Choroid plexus epithelial cell (primary cell): ENCODE measurements around the gene CARF.
A peak's percentile ranks its signal among the peaks of the same experiment; 100 is the strongest.

Experiments used
- DNase-seq: peaks from one replicate; pipeline ENCODE4 v3.0.0-alpha.2; 2010; ENCODE audit warnings: low read depth
- H3K4me3 ChIP-seq: 2 replicates; pipeline ENCODE4 v1.5.1; 2011; ENCODE audit warnings: low read depth, mild to moderate bottlenecking, control low read depth, low read length, moderate library complexity
- TF ChIP-seq, protein P1 (sequence below): conservative IDR thresholded peaks from 2 replicates; pipeline ENCODE4 v1.5.1; 2011; ENCODE audit warnings: low read depth, mild to moderate bottlenecking, control low read depth, inconsistent platforms, low read length, moderate library complexity

CARF gene

DNA sequence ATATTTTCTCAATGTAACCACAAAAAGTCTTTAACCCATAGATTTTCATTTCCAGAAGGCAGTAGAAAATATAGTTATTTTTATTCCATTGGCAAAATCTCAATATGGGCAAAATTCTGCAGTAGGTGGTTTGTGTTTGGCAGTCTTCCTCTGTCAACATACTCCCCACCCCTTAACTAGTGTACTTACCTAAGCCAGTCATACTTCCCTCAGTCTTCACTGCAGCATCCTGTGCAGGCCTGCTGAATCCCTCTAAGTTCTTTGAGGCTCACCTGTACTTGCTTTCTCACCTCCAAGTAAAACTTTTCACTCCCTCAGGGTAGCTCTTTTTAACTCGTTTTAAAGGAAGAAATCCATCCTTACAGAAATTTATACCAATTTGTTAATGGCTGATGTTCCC, 6.8 kb downstream of the CARF start:
- no peak overlapping the region for H3K4me3 ChIP-seq
- TF ChIP-seq, protein P1, sequence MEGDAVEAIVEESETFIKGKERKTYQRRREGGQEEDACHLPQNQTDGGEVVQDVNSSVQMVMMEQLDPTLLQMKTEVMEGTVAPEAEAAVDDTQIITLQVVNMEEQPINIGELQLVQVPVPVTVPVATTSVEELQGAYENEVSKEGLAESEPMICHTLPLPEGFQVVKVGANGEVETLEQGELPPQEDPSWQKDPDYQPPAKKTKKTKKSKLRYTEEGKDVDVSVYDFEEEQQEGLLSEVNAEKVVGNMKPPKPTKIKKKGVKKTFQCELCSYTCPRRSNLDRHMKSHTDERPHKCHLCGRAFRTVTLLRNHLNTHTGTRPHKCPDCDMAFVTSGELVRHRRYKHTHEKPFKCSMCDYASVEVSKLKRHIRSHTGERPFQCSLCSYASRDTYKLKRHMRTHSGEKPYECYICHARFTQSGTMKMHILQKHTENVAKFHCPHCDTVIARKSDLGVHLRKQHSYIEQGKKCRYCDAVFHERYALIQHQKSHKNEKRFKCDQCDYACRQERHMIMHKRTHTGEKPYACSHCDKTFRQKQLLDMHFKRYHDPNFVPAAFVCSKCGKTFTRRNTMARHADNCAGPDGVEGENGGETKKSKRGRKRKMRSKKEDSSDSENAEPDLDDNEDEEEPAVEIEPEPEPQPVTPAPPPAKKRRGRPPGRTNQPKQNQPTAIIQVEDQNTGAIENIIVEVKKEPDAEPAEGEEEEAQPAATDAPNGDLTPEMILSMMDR, result no peak
- no peak for DNase-seq

DNA sequence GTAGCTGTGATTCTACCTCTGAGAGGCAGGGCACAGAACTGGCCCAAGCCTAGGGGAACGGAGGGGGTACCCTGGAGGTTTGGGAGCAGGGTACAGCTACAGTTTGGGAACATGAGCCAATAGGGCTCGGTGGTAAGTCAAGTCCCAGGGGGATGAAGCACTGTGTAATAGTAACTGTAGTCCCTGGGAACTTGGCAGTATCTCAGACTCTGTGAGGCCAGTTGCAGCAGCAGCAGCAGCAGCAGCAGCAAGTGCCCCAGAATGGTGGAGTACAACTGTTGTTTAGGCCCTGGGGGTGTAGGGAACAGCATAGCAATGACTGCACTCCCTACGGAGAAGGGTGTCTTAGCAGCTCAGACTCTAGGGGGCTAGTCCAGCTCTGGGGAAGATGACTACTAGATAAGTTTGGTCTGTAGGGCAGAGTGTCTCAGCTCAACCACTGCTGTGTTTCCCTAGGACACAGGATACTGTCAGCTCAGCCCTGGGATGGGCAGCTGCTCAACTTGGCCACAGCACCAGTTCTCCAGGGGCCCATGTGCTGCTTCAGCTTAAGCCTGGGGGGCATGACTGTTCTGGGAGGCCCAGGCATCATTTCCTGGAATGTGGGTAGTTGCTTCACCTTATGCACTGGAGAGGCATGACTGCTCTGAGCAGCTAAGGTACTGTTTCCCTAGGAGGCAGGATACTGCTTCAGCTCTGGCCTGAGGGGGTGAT, 20.5 kb downstream of the CARF start:
- TF ChIP-seq, protein P1, result peak; percentile 10
- peak; percentile 70 for DNase-seq
- H3K4me3 ChIP-seq, result no peak overlapping the region

DNA sequence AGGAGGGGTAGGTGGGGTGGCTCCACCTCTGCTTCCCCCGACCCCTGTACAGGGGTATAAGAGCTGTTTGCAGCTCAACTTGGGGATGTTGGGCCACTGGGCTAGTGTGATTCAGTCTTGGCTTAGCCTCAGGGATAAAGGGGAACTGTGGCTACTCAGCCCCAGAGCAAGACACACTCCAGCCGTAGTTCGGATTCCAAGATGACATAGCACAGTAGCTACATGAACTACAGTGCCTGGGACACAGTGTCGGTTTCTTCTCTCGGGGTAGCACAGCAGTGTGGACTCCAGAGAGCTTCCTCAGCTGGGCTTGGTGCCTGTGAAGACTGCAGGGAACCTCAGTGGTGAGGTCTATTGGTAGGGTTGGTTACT, 21.1 kb downstream of the CARF start:
- DNase-seq, result no peak
- H3K4me3 ChIP-seq, result no peak overlapping the region
- TF ChIP-seq, protein P1, result no peak

DNA sequence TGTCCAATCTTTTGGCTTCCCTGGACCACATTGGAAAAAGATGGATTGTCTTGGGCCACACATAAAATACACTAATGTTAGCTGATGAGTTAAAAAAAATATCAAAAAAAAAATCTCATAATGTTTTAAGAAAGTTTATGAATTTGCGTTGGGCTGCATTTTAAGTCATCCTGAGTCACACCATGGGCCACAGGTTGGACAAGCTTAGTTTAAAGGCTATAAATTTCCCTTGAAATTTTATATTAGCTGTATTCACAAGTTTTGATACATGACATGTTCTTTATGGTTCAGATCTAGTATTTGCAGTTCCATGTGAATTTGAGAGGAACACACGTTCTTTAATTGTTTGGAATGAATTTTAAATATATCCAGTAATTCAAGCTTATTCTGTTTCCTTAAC, 21.9 kb downstream of the CARF start:
- no peak overlapping the region for H3K4me3 ChIP-seq
- TF ChIP-seq, protein P1, result no peak
- DNase-seq, result no peak

DNA sequence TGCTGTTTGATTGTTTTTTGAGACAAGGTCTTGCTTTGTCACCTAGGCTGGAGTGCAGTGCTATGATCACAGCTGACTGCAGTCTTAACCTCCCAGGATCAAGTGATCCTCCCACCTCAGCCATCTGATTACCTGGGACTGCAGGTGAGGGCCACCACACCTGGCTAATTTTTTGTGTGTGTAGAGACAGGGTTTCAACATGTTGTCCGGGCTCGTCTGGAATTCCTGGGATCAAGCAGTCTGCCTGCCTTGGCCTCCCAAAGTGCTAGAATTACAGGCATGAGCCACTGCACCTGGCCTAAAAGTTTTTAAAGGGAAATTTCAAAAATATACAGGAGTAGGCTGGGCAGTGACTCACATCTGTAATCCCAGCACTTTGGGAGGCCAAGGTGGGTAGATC, 22.4 kb downstream of the CARF start:
- TF ChIP-seq, protein P1, result no peak
- no peak overlapping the region for H3K4me3 ChIP-seq
- DNase-seq, result no peak

DNA sequence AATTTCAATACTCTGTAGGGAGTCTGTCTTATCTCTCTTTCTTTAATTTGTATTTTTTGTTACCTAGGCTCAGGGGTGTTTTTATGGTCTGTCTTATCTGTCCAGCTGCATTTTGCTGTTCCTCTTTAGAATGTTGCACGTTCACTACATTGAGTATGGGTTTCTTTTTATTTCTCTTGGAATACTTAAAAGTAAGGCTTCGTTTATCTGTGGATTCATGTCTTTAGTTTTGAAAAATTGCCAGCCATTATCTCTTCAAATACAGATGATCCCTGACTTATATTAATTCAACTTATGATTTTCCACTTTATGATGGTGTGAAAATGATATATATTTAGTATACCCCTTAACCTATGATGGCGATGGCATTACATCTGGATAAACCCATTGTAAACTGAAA, 26.9 kb downstream of the CARF start:
- H3K4me3 ChIP-seq, result no peak overlapping the region
- TF ChIP-seq, protein P1, result no peak
- DNase-seq, result no peak

DNA sequence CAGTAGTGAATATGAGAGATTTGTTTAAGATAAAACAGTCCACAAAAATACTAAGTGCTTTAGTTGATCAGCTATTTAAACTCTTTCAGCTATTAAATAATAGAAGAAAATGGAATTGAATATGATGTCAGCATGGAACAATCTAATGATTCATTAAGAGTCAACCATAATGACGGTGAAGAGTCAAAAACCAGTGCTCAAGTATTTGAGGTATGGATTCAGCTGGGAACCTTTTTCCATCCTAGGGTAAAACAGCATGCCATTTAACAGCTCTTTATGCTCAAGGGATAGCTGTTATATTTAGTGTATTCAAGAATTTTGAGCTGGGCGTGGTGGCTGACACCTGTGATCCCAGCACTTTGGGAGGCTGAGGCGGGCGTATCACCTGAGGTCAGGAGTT, 29.7 kb downstream of the CARF start:
- TF ChIP-seq, protein P1, result no peak
- DNase-seq, result peak; percentile 67
- no peak overlapping the region for H3K4me3 ChIP-seq
